UCSD-AML1 (cell line): ENCODE measurements around the gene SIK1.
"Not testable (repeated sequence)": the region's sequence is repeated elsewhere in the genome, so short reads cannot be mapped to it uniquely, and the experiment has no call there.

Experiments
- DNase-seq: peaks from one replicate; lab custom pipeline; 2025; ENCODE audit not compliant: unreplicated experiment; lab: John Stamatoyannopoulos, UW

SIK1 gene

GRCh38 chr21:43426404-43427241, at the start of gene SIK1:
Gene SIK1, minus strand, starts transcription at chr21:43427131. Its CDS starts 953 bp downstream, at chr21:43426178.
- not testable (repeated sequence) for DNase-seq

- DNase-seq: not testable (repeated sequence)
These were observed 44.8 kb upstream of the SIK1 start for GRCh38 chr21:43471597-43472242.

GRCh38 chr21:43469719-43470458, 43.0 kb upstream of the SIK1 start:
- DNase-seq: not testable (repeated sequence)

GRCh38 chr21:43467785-43468184, 40.9 kb upstream of the SIK1 start:
- no peak for DNase-seq

GRCh38 chr21:43465159-43465558, 38.2 kb upstream of the SIK1 start:
- not testable (repeated sequence) for DNase-seq

GRCh38 chr21:43463498-43464261, 36.7 kb upstream of the SIK1 start:
- DNase-seq: not testable (repeated sequence)

- DNase-seq: not testable (repeated sequence)
These were observed 36.0 kb upstream of the SIK1 start for GRCh38 chr21:43462932-43463331.

GRCh38 chr21:43460475-43460874, 33.5 kb upstream of the SIK1 start:
- not testable (repeated sequence) for DNase-seq

- not testable (repeated sequence) for DNase-seq
These were observed 32.1 kb upstream of the SIK1 start for GRCh38 chr21:43458995-43459394.

- DNase-seq: not testable (repeated sequence)
These were observed 29.8 kb upstream of the SIK1 start for GRCh38 chr21:43456616-43457314.

- not testable (repeated sequence) for DNase-seq
These were observed 28.8 kb upstream of the SIK1 start for GRCh38 chr21:43455717-43456116.

- not testable (repeated sequence) for DNase-seq
These were observed 27.2 kb upstream of the SIK1 start for GRCh38 chr21:43454176-43454575.

- not testable (repeated sequence) for DNase-seq
These were observed 24.9 kb upstream of the SIK1 start for GRCh38 chr21:43451850-43452249.

- not testable (repeated sequence) for DNase-seq
These were observed 23.4 kb upstream of the SIK1 start for GRCh38 chr21:43450287-43450686.

- not testable (repeated sequence) for DNase-seq
These were observed 20.5 kb upstream of the SIK1 start for GRCh38 chr21:43447353-43447977.

GRCh38 chr21:43446277-43446932, 19.5 kb upstream of the SIK1 start:
- not testable (repeated sequence) for DNase-seq

- DNase-seq: not testable (repeated sequence)
These were observed 17.6 kb upstream of the SIK1 start for GRCh38 chr21:43444524-43444923.

- not testable (repeated sequence) for DNase-seq
These were observed 15.6 kb upstream of the SIK1 start for GRCh38 chr21:43442571-43442970.
